CD4-positive, alpha-beta T cell (primary cell): ENCODE measurements around the gene NOTCH3. TPM values are rescaled to one million over a fixed set of nuclear protein-coding genes. Genes with fewer than 3 reads are reported as not detected.

Source experiments
- ATAC-seq: fragments of 200-7000 bp; cut with Tn5 transposase; one replicate; pipeline ENCODE4 v1.10.0; 2022; ENCODE audit warnings: mild to moderate bottlenecking; ENCODE audit not compliant: poor library complexity
- CTCF ChIA-PET: fragments of 350-600 bp; sonication (Branson Sonifier 250); formaldehyde crosslinking; loops from one replicate; lab custom pipeline; 2021; ENCODE audit warnings: antibody characterized with exemption, inconsistent platforms; lab: Charles Lee
- POLR2A ChIA-PET: fragments of 350-600 bp; sonication (Branson Sonifier 250); formaldehyde crosslinking; loops from one replicate; lab custom pipeline; 2021; ENCODE audit warnings: antibody characterized with exemption, inconsistent platforms; lab: Charles Lee
- DNase-seq, 14 experiments: peaks; one replicate each; pipeline ENCODE4 v3.0.0-alpha.2; 2013 to 2020; ENCODE audit warnings: mixed read lengths in 2 of 14
- H3K27ac ChIP-seq, 2 donors: one replicate each; pipeline versions ENCODE4 v1.5.1 to v1.7.0; 2013; ENCODE audit warnings: low read length in 2 of 2, low read depth in 1 of 2, mild to moderate bottlenecking in 1 of 2
- H3K27me3 ChIP-seq, 2 experiments: 1 replicate in 1 of 2; 2 replicates in 1 of 2; pipeline versions ENCODE4 v1.6.1 to v1.7.0; 2013; ENCODE audit warnings: low read length in 2 of 2, control low read depth in 1 of 2, mild to moderate bottlenecking in 1 of 2, moderate library complexity in 1 of 2; ENCODE audit not compliant: insufficient read depth in 2 of 2, control insufficient read depth in 1 of 2
- H3K36me3 ChIP-seq: one replicate; pipeline ENCODE4 v1.6.1; 2013; ENCODE audit warnings: low read length, control low read depth; ENCODE audit not compliant: insufficient read depth
- H3K4me1 ChIP-seq: one replicate; pipeline ENCODE4 v1.6.1; 2013; ENCODE audit warnings: low read length, control low read depth; ENCODE audit not compliant: insufficient read depth
- H3K4me3 ChIP-seq: one replicate; pipeline ENCODE4 v1.5.1; 2013; ENCODE audit warnings: mild to moderate bottlenecking, low read length, moderate library complexity
- H3K9me3 ChIP-seq, 2 experiments: 1 replicate in 1 of 2; 2 replicates in 1 of 2; pipeline versions ENCODE4 v1.6.1 to v1.7.0; 2013; ENCODE audit warnings: low read length in 2 of 2, mild to moderate bottlenecking in 2 of 2, control low read depth in 1 of 2, moderate library complexity in 1 of 2; ENCODE audit not compliant: control insufficient read depth in 1 of 2, insufficient read depth in 1 of 2
- H3K27ac Mint-ChIP-seq: one replicate; pipeline ENCODE4 v1.8.0; 2020; ENCODE audit warnings: mixed read lengths
- H3K27me3 Mint-ChIP-seq: one replicate; pipeline ENCODE4 v1.8.0; 2021; ENCODE audit warnings: mixed read lengths
- H3K36me3 Mint-ChIP-seq: one replicate; pipeline ENCODE4 v1.8.0; 2021; ENCODE audit warnings: low read depth, mixed read lengths
- H3K4me1 Mint-ChIP-seq: one replicate; pipeline ENCODE4 v1.8.0; 2021; ENCODE audit warnings: low read depth, mixed read lengths
- H3K4me3 Mint-ChIP-seq: one replicate; pipeline ENCODE4 v1.8.0; 2020; ENCODE audit warnings: mild to moderate bottlenecking, mixed read lengths
- H3K9me3 Mint-ChIP-seq: one replicate; pipeline ENCODE4 v1.8.0; 2020; ENCODE audit warnings: mixed read lengths
- CTCF ChIP-seq: fragments of 200-600 bp; IDR thresholded peaks from one replicate; pipeline ENCODE4 v1.8.0; 2022; ENCODE audit warnings: antibody characterized with exemption, mild to moderate bottlenecking
- intact Hi-C, 2 experiments: fragments of 100-400 bp; cut with DNase I in 1 of 2; cut with micrococcal nuclease in 1 of 2; formaldehyde crosslinking; loops; one replicate each; pipeline versions ENCODE4 v1.15.1 to v1.9.0; 2023 to 2025; cut with DNase I, micrococcal nuclease
- total RNA-seq, 174 experiments: library from RNA in 2 of 174; stranded (reverse) in 2 of 174; gene quantifications; one replicate each; pipeline ENCODE4 v1.2.3 and lab custom pipeline; 2021 to 2026

Gene NOTCH3
- total RNA-seq, 2 experiments from 2014 or later = not detected

DNA sequence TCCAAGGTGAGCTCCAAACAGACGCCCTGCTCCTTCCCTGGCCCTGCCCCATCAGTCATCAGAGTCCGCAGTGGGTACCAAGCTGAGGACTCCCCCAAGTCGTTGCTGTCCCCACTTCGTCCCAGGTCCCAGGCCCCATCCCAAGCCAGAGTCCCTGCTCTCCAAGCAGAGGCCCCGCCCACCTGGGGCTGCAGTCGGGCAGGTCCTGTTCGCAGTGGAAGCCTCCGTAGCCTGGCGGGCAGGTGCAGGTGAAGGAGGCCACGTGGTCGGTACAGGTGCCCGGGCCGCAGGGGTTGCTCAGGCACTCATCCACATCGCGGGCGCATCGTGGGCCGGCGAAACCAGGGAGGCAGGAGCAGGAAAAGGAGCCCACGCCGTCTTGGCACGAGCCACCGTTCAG is 19.4 kb downstream of the NOTCH3 start:
- TF ChIP-seq CTCF = no peak
- peaks cover 14% of the 10 kb centered on the region for H3K27me3 Mint-ChIP-seq
- intact Hi-C loops = no loop called here
- no peaks in the 10 kb centered on the region for H3K36me3 Mint-ChIP-seq
- H3K27me3 ChIP-seq = peaks cover 0 to 6% of the 10 kb centered on the region in 2 experiments
- H3K4me3 ChIP-seq = no peak overlapping the region
- no peak overlapping the region for H3K4me3 Mint-ChIP-seq
- ChIA-PET POLR2A (no interaction called here), CTCF (no interaction called here)
- DNase-seq = no peak
- H3K4me1 ChIP-seq = peaks cover 7% of the 10 kb centered on the region
- no peaks in the 10 kb centered on the region for H3K9me3 ChIP-seq
- no peaks in the 10 kb centered on the region for H3K36me3 ChIP-seq
- peaks cover 5% of the 10 kb centered on the region for H3K4me1 Mint-ChIP-seq
- H3K9me3 Mint-ChIP-seq = no peaks in the 10 kb centered on the region
- H3K27ac Mint-ChIP-seq = no peak overlapping the region
- H3K27ac ChIP-seq = no peak overlapping the region
- no peak for ATAC-seq

GRCh38 chr19:15180451-15181390 is 20.1 kb downstream of the NOTCH3 start:
- peaks cover 5% of the 10 kb centered on the region for H3K4me1 Mint-ChIP-seq
- H3K4me3 ChIP-seq = no peak overlapping the region
- CTCF ChIA-PET = no interaction called here
- H3K27ac ChIP-seq = no peak overlapping the region
- POLR2A ChIA-PET = no interaction called here
- no peak overlapping the region for H3K4me3 Mint-ChIP-seq
- no peaks in the 10 kb centered on the region for H3K9me3 Mint-ChIP-seq
- H3K4me1 ChIP-seq = peaks cover 7% of the 10 kb centered on the region
- H3K27me3 ChIP-seq = peaks cover 0 to 6% of the 10 kb centered on the region in 2 experiments
- TF ChIP-seq CTCF = no peak
- DNase-seq (peak in 1 of 14 experiments; percentile 19), ATAC-seq (no peak)
- intact Hi-C loops = no loop called here
- H3K36me3 ChIP-seq = no peaks in the 10 kb centered on the region
- no peaks in the 10 kb centered on the region for H3K9me3 ChIP-seq
- no peak overlapping the region for H3K27ac Mint-ChIP-seq
- no peaks in the 10 kb centered on the region for H3K36me3 Mint-ChIP-seq
- H3K27me3 Mint-ChIP-seq = peaks cover 17% of the 10 kb centered on the region

- no peaks in the 10 kb centered on the region for H3K36me3 ChIP-seq
- no peak for DNase-seq
- no peak for TF ChIP-seq CTCF
- no peak overlapping the region for H3K4me3 ChIP-seq
- no peaks in the 10 kb centered on the region for H3K36me3 Mint-ChIP-seq
- no peaks in the 10 kb centered on the region for H3K9me3 Mint-ChIP-seq
- CTCF ChIA-PET = no interaction called here
- H3K27ac ChIP-seq = no peak overlapping the region
- ATAC-seq = no peak
- POLR2A ChIA-PET = no interaction called here
- no peak overlapping the region for H3K27ac Mint-ChIP-seq
- H3K27me3 ChIP-seq = peaks cover 0 to 6% of the 10 kb centered on the region in 2 experiments
- peaks cover 21% of the 10 kb centered on the region for H3K27me3 Mint-ChIP-seq
- peaks cover 7% of the 10 kb centered on the region for H3K4me1 ChIP-seq
- no peaks in the 10 kb centered on the region for H3K9me3 ChIP-seq
- H3K4me1 Mint-ChIP-seq = peaks cover 5% of the 10 kb centered on the region
- intact Hi-C loops = loop anchor here in 1 of 2 experiments (5.0 kb wide), 1 partner anchor 84 kb away; no protein-coding TSS in a partner anchor
- H3K4me3 Mint-ChIP-seq = no peak overlapping the region
These were observed 22.0 kb downstream of the NOTCH3 start for GRCh38 chr19:15178629-15179308.
